ENCODE results near the gene SPRR2G.

- TF ChIP-seq CTCF (IDR thresholded peaks at IDR 0.05 in 8 of 11, conservative IDR thresholded peaks at IDR 0.05 in 3 of 11), result no peak
- TF ChIP-seq POLR2A (IDR thresholded peaks at IDR 0.05), result no peak
- no peak for TF ChIP-seq POLR2AphosphoS5 (IDR thresholded peaks at IDR 0.05)
These were observed 39.7 kb upstream of the SPRR2G start for GRCh38 chr1:153190373-153190772.
